Hepatocyte (in vitro differentiated cells): ENCODE results near the gene ASIC1.

Source experiments
- CTCF ChIP-seq: fragments of 200-600 bp; sonication (generic); IDR thresholded peaks from 2 replicates; pipeline ENCODE4 v1.5.1; 2016; ENCODE audit warnings: antibody characterized with exemption, mild to moderate bottlenecking; ENCODE audit not compliant: poor library complexity
- EZH2 ChIP-seq: fragments of 200-600 bp; sonication (generic); IDR thresholded peaks from 2 replicates; pipeline ENCODE4 v1.6.1; 2016; ENCODE audit warnings: antibody characterized with exemption, mild to moderate bottlenecking, borderline replicate concordance

- TF ChIP-seq CTCF (no peak), EZH2 (no peak)
These were observed 65.8 kb downstream of the ASIC1 start for GRCh38 chr12:50123203-50123602.
